Right lung (tissue), 5 donors: Measurements from ENCODE around the gene APCDD1. TPM values are rescaled to one million over a fixed set of nuclear protein-coding genes. Genes with fewer than 3 reads are reported as not detected.

Experiments
- DNase-seq, 2 donors: peaks; one replicate each; pipeline ENCODE4 v3.0.0-alpha.2; 2013
- polyA plus RNA-seq, 5 donors: library from polyadenylated mRNA; unstranded; fragments of 120-200 nt; gene quantifications; one replicate each; pipeline versions ENCODE4 v1.2.1 to v1.2.3, GENCODE V29; 2013; ENCODE audit warnings: inconsistent platforms in 1 of 5, low replicate concordance in 1 of 5; ENCODE audit not compliant: insufficient read length in 5 of 5, insufficient read depth in 1 of 5

The APCDD1 gene
- polyA plus RNA-seq, 5 donors: 134 to 182 (median 143) TPM

DNA sequence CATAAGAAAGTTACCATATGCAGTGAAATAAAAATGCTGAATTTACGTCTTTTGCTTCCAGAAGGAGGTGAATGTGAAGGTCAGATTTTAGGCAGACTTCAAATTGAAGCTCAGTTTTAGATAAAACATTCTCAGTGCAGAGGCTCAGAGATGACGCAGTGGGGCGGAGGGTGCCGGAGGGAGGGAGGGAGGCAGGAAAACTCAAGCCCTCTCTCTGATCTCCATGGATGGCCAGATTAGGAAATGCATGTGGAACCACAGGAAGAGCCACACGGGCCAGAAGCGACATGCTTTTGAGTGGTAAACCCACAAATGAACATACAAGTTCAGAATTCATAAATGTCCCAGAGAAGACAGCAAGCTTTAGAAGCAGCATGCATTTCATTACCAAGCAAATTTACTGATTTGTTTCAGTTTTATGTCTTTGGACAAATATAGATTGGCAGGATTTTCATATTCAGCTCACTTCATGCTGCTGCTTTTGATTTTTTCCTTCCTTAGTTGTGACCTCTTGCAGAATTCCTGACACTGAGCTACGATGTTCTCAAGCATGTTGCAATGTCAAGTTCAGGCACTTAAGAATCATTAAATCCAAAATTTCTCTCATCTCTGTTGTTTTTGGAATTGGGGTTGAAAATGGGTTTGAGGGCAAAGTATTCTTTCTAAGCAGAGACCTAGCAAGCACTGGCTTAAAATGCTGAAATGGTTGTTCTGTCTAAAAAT, 29.7 kb upstream of the APCDD1 start:
- DNase-seq: peak; percentile 36 to 43

DNA sequence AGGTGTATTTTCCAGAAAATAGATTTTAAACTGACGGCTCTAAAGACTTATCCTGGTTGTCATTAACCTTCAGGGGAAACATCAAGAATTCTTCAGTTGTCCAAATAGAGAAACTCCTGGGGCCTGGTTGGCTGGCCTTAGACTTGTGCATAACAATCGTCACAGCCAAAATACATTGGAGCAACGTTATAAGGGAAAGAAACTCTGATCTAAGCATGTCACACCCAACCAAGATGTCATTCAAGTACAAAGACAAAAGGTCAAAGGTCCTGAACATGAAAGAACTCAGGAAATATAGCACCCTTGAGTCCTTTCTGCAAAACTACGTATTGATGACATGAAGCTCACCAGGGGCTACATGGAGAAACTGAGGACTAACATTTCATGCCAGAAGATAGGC, 23.8 kb upstream of the APCDD1 start:
- DNase-seq: no peak

DNA sequence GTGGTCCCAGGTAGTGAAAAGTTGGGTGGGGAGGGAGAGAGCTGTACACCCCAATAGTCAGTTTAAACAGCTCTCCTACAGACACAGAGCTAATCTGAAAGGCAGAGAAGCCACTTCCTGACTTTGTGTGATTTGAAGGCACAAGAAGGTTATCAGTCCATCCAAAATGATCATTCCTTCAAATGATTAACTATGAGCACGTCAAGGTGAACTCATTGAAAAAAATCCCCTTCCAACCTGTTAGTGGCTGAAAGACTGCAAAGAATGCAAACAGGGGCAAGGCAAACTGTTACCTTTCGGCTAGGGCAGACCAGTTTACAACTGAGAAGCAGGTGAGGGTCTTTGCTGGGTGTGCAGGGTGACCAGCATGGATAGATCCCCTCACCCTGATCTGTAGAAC, 22.8 kb upstream of the APCDD1 start:
- no peak for DNase-seq

DNA sequence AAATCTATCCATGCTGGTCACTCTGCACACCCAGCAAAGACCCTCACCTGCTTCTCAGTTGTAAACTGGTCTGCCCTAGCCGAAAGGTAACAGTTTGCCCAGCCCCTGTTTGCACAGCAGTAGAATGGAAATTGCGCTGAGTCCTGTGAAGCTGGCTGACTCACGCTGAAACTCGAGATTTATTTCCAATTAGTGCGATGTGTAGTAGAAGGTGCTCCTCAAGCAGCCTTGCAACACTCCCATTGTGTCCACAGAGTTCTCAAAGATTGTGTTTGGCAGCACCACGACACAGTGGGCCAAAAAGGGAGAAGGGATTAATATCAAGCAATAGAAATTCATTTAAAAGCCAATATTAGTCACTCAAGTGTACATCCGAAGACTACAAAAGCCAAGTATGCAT, 21.7 kb upstream of the APCDD1 start:
- no peak for DNase-seq

DNA sequence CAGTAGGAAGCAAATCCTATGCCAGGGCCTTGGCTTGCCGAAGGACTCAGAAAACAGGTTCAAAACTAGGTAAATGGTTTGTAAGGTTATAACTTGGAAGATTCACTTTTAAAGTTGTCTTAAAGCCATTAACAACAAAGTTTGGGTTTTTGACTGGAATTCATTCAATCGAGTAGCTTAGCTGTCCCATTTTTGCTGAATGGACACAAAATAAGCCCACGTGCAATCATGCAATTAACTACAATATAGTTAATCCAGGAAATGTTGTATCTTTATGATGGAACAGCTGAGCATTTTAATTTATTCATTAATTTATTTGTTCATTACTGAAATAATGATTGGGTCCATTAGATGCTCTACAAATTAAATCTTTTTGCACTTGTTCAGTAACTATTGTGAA, 18.3 kb upstream of the APCDD1 start:
- DNase-seq: no peak

DNA sequence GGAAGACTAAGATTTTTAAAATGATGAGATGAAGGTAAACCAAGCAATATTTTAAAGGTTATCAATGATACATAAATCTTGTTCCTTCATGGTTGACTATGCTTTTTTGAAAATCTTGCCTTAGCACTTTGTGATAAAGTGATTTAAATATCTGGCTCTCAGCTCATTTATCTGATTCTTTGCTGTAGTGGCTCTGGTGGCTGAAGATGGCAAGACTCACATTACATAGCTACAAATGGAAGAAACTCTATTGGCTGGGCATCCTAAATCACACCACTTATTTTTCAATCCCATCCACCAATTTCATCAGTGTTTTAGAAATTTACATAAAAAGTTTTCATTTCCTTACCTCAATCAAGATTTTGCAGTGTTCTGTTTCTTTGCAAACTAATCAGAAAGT, 16.6 kb upstream of the APCDD1 start:
- DNase-seq: no peak

DNA sequence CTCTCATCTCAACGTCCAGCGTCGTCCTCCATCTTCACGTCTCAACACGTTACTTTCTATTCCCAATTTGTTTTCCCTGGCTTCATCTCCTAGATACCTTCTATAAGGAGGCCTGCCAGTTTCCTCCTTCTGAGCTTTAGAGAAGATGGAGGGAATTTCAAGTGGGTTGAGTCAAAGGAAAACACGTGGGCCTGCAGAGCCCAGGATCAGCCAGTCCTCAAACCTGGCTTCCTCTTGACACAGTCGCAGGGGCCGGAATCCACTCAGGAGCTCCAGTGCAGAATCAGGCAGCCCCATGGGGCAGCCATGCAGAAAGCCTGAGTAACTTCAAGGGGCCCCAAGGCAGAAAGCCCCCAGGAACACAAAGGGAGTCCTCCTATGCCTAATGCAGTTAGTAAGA, 14.5 kb upstream of the APCDD1 start:
- no peak for DNase-seq

DNA sequence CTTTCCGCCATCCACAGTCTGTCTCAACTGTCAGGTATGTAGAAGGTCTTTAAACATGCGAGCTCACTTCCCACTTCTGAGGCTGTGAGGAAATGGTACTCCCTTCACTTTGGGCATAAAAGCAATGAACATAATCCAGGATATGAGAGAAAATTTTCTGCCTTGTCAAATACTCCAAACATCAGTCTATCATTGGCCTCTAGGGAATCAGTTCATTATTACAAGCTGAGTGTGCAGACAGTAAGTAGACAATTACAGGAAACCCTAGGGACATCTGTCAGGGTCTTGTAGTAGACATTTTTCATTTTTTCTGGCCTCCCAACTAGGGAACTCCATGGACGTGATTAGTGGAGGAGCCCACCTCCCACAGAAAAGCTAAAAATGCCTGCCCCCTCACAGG, 13.6 kb upstream of the APCDD1 start:
- no peak for DNase-seq

DNA sequence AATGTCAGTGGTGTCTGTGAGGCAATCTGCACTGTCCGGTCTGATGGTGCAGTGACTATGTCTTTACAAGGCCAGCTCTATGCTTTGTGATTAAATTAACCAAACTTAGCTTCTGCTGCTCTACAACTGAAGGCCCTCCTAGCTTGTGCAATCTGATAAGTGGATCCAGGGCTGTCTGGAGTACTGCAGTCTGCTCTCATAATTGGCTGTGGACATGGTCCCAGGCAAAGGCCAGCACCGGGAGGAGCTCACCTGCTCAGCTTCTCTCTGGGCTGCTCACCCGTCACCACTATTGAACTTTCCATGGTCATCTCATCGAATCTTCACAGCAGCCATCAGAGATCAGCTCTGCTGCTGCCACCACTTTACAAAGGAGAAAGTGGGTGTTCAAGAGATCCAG, 13.0 kb upstream of the APCDD1 start:
- DNase-seq: no peak

DNA sequence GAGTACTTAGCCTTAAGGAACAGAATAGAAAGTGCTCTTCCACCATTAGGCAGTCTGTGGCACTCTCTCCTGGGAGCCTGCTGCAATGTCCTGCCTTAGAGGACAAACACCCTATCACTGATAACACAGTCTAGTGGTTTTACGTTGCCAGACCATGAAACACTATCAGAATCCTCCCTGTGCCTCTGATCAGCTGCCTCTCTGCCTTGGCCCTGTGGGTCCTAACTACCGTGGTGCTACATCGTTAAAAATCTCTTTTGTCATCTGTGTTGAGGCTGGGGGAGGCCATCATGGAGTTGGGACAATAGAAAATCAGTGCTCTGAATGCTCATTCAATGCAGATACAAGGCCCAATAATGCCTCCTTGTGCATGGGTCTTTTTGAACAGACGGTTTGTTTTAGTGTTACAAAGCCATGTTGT, 11.9 kb upstream of the APCDD1 start:
- DNase-seq: no peak

DNA sequence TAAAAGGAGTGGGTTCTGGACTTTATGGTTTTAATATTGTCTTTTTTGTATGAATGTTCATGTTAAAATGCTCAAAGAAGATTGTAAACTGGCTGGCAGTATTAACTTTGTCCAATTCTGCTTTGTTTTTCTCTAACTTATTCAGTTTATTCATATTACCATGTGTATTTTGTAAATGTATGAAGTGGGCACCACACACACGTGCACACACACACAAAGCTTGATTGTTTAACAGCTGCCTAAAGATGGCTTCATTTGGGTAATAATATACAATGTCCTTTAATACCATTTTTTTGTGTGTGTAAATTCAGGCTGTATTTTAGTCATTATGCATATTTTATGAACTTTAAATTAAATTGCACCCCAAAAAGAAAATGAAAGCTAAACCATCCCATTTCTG, 11.4 kb upstream of the APCDD1 start:
- no peak for DNase-seq

DNA sequence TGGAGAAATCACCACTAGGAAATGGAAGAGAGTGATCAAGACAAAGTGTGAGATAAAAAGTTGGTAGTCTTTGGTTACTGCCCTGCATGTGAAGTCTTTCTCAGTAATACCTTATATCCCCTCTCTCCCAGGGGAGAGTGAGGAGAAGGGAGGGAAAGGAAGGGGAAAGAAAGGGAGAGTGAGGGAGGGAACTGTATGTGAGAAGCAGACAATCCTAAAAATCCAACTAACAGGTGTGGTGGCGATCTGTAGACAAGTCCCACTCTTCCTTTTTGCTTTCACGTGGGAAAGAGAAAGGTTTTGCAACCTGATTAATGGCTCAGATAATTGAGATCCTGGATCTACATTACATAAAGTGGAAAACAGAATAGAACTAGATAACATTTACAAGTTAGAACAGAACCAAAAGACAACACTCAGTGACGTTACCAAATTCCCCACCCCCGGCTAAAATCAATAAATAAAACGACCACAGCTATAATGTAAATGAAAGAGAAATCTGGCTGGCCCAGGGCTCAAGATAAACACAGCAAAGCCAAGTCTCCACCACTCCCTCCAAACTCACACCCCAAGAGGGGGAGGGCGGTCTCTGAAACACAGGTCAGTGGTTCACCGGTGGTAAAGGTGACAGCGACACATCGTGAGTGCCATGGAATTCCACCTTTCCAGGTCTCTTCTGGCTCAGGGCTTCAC, 10.0 kb upstream of the APCDD1 start:
- no peak for DNase-seq

DNA sequence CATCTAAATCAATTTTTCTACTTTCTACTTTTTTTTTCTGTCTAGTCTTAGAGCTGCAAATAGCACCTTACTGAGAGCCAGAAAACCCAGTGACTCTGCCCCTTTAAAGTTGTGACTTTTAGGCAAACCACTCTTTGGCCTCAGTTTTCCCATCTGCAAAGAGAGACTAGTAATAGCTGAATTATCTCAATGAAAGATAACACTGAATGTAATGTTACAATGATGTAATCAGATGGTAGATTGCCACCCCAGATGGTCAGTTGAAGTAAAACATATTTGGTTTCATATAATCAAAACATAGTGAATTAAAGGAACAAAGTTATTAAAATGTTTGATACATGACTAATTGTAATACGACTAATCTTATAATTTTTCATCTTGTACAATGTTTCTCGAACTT, 5.0 kb upstream of the APCDD1 start:
- DNase-seq: no peak

DNA sequence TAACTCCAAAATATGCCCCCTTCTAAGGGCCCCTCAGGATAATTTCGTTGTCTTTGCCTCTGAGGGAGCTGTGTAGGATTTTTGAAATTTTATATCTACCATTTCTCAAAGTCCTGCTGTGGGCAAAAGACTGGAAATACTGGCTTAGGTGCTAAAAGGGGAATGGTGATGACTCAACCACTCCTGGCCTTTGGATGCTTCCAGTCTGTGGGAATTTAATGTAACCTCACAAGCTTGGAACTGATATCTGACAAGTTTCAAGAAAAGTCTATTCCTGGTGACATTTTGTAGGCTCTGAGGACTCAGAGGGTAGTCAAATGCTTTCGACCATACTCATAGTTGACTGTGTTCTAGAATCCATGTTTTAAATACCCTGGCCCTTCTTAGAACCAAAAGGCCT, 3.4 kb upstream of the APCDD1 start:
- no peak for DNase-seq

DNA sequence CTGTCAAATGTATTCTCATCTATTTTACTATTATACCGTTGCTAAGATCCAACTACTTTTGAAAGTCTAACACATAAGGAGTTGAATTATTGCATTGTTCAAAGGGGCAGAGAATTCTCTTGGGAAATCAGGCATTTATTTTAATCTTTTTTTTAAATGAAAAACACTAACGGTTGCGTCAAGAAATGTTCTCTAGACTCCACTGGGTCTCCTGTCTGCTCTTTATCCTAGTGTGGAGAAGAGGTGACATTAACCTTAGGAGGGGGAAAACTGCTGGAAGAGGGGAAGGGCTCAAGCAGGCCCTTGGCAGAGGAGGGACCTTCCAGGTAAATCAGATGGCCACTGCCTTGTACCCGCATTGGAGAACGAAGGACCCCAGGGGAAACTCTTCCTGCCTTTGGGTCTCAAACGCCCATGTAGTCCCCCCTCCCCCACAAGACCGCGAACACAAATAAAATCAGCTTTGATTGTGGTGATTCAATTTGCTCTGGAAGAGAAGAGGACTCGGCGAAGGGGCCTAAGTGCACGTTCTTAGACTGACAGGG, 1.1 kb upstream of the APCDD1 start:
- DNase-seq: no peak

DNA sequence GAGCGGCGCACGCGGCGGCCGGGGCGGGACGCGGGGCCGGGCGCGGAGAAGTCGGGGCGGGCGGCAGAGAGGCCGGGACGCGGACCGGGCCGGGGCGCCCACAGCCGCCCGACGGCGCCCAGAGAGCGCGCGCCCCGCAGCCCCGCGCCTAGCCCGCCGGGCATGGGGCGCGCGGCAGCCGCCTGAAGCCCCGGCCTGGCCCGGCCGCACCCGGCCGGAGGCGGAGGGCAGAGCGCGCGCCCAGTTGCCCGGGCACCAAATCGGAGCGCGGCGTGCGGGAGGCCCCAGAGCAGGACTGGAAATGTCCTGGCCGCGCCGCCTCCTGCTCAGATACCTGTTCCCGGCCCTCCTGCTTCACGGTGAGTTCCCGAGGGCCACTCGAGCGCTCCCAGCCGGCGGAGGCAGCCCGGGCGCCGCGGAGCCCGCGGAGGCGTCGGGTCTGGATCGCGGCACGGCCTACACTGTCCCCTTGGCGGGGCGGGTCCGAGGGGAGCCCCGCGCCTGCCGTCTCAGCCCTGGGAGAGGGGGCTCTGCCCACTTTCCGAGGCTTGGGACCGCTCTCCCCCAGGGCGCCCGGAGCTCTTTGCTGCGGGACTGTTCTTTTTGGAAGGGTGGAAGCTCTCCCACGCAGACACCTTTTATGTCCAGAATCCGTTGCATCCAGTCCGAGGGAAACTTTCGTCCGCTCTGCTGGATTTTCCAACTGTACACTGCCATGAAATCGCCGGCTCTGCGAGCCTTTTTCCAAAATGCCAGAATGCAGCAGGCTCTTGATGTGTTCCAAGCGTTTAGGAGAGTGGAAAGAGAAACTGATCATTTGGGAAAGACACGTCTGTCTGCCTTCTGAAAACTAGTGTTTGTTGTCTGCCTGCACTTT, 484 bp downstream of the APCDD1 start:
- DNase-seq: no peak

DNA sequence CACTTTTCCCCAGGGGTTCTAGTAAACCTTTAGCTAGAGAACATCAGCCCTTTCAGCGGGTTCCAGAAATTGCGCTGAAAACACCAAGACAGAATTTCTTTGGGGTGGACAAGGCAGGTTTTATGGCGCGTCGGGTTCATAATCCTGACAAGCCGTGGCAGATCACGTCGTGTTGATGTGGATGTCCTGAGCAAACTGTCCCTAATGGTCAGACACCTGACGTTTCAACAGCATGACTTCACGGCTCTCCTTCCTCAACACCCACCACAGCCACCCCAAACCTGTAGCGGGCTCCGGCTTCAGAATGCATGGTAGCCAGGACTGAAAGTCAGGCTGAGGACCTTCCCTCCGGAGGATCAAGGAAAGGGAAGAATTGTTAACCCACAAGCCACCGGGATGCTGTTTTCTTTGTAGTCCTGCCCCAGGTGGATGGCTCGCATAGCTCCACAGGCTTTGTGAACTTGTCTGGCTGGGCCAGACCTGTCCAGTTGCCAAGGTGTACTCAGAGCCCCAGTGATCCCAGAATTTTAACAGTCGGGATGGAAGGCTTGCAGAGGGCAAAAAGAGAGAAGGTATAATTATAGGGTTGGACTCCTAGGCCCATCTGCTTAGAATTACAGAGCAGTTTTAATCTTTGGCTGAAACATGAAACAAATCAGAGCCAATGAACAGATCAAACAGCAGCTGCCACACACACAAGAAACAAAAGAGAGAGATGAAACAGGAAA, 1.5 kb downstream of the APCDD1 start:
- no peak for DNase-seq

DNA sequence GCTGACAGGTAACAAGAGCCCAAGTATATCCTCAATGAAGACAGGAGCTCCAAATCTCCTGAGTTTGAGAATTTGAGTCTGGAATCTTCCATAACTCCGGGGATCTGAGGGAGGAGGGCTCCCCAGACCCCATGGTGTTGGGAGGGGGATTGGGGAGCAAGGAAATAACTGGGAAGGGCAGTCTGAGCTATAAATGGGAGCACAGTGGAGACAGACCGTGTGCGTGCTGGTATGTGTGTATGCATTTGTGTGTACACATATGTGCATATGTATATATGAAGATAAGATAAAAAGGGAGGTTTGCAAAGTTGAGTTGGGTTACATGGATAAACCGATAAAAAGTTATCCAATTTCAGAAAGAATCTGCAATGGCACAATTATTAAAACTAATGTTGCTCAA, 2.3 kb downstream of the APCDD1 start:
- no peak for DNase-seq

DNA sequence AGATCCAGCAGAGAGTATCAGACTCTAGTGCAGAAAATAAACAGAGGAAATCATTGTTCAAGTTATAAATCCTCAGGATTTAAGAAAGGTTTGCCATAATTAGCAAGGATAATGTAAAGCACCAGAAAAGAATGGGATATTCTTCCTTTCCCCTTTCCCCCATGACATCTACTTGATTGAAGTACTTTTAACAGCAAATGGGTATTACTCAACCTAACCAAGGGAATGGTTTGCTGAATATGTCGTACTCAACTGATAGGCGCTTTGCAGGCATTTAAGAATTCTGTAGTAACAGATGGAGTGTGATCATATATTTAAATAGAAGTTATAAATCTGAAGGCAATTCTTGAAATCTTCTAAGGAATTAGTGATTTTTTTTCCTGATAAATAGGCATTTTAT, 2.7 kb downstream of the APCDD1 start:
- no peak for DNase-seq

DNA sequence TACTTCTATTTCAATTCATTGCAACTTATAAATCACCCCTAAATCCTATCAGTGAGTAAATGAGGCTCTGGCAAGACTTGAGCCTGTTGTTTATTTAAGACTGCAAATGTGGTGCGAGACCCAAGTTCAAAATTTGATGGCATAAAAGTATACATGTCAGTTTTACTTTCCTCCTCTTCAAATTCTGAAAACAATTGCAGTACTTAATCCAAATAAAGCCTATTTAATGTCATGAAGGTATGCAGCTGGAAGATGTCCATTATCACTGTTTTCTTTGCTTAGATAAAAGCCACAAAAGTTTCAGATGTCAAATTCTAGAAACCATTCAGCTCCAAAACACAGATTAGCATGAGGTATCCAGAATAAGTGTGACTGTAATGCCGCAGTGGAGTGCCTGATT, 3.3 kb downstream of the APCDD1 start:
- peak; percentile 56 to 60 for DNase-seq

DNA sequence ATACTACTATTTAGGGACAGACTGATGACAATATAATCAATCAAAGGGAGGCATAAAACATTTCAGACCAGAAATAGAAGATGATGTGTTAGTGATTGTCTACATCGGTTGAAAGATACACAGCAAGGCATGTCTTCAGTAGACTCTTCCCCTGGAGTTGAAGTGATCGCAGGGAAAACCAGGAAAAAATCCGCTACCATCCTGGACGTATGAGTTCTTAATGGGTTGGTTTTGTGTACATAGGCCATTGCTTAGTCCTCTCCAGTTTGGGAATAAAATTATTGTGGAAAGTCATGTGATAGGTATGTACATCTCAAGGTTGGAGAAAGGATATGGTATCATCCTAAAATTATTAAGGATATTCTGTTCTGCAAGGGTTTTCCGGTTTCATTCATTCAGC, 4.3 kb downstream of the APCDD1 start:
- no peak for DNase-seq

DNA sequence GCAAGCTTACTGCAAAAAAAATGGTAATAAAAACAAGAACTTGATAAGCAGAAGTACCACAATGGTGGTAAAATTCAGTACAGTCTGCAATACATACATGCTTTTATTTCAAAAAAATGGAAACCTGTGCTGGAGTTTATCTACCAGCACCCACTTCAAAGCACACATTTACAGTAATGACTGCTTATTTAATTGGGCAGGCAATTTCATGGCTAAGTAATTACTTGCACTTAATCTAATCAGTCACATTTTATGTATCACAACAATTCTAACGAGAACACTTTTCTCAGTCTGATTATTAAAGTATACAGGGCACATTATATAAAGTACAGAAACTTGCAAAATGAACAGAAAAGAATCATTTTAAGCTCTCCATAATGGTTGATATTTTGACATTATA, 5.2 kb downstream of the APCDD1 start:
- no peak for DNase-seq
